ELF-1 (cell line): Measurements from ENCODE around the gene ACSM6.
A peak's percentile ranks its signal among the peaks of the same experiment; 100 is the strongest.
"Not testable (repeated sequence)": the region's sequence is repeated elsewhere in the genome, so short reads cannot be mapped to it uniquely, and the experiment has no call there.

Experiments
- DNase-seq: peaks from one replicate; pipeline ENCODE4 v3.0.0-alpha.2; 2016; ENCODE audit warnings: low read depth, low spot score

Gene ACSM6

DNA sequence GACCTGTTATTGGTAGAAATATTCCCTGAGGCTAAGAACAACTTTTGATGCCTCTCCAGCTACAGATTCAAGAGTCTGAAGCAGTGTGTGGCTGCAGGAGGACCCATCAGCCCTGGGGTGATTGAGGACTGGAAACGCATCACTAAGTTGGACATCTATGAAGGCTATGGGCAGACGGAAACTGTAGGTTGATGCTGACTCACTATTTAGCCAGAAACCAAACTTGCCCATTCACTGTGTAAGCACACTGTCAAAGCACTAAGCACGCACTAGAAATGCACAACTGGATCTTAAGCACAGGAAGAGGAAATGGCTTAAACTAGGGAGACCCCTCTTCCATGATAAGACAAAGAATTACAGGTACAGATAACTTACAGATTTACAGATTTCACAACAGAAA lies 20.8 kb downstream of the ACSM6 start:
- no peak for DNase-seq

- DNase-seq, result no peak
Observed at GRCh38 chr10:95217476-95217875, 23.4 kb downstream of the ACSM6 start.

- no peak for DNase-seq
Observed at GRCh38 chr10:95220539-95220938, 26.5 kb downstream of the ACSM6 start.

DNA sequence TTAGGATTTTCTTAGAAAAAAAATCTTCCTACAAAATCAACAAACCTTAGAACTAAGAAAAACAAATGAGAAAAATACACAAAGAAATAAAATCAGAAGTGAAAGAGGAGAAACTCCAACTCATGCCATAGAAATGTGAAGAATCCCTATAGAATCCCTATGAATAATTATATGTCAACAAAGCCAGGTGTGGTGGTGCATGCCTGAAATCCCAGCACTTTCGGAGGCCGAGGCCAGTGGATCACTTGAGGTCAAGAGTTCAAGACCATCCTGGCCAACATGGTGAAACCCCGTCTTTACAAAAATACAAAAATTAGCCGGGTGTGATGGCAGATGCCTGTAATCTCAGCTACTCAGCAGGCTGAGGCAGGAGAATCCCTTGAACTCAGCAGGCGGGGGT lies 27.1 kb downstream of the ACSM6 start:
- DNase-seq, result no peak

GRCh38 chr10:95225136-95225535 lies 31.1 kb downstream of the ACSM6 start:
- DNase-seq, result no peak

DNA sequence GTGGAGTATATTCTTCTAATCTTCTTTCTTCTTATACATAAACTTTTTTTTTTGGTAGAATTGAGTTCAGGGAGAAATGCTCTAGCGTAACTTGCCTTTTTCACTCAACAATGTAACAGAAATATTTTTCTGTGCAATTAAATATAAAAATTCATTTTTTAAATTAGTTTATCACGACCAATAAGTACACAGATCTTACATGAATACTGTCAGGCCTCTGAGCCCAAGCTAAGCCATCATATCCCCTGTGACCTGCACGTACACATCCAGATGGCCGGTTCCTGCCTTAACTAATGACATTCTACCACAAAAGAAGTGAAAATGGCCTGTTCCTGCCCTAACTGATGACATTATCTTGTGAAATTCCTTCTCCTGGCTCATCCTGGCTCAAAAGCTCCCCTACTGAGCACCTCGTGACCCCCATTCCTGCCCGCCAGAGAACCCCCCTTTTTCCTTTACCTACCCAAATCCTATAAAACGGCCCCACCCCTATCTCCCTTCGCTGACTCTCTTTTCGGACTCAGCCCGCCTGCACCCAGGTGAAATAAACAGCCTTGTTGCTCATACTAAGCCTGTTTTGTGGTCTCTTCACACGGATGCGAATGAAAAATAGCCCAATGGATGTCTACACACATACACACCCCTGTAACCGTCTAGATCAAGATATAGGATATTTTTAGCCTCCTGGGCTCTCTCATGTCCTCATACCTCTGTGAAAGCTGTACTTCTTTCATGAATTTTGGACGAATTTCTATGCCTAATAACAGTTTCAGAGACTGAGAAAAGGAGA lies 35.1 kb downstream of the ACSM6 start:
- DNase-seq, result not testable (repeated sequence)

DNA sequence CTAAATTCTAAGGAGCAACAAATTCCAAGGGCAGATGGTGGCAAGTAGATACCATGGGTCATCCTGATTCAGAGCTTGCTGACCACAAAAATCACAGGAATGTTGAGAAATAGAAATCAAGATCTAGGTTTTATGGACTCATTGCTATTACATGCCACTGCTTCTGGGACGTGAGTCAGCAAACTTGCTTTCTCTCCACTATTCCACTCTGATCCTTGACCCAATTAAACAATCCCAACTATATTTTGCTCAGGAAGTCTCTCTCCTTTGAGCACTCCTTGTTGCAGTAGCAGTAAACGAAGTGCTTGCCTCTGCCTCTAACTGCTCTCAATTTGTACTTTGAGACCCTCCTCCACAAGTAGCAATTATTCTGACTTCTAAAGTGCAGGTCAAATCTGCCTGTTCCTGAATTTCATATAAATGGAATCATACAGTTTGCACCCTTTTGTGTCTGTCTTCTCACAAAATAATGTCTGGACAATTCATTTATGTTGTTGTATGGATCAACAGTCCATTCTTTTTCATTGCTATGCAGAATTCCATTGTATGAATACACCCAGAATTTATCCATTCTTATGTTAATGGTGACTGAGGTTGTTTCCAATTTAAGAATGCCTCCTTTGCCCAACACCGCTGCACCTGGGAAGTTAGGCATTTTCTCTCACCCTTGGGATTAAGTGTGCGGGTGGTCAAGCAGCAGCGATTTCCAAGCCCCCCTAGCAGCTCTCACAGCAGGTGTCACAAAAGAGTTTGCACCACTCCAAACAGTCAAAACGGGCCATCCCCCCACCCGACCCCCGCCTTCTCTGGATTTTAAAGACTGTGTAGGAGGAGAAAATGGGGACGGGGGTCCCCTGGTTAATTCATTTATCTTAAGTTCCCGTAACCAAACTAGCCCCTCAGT lies 35.9 kb downstream of the ACSM6 start:
- DNase-seq, result peak; percentile 60

DNA sequence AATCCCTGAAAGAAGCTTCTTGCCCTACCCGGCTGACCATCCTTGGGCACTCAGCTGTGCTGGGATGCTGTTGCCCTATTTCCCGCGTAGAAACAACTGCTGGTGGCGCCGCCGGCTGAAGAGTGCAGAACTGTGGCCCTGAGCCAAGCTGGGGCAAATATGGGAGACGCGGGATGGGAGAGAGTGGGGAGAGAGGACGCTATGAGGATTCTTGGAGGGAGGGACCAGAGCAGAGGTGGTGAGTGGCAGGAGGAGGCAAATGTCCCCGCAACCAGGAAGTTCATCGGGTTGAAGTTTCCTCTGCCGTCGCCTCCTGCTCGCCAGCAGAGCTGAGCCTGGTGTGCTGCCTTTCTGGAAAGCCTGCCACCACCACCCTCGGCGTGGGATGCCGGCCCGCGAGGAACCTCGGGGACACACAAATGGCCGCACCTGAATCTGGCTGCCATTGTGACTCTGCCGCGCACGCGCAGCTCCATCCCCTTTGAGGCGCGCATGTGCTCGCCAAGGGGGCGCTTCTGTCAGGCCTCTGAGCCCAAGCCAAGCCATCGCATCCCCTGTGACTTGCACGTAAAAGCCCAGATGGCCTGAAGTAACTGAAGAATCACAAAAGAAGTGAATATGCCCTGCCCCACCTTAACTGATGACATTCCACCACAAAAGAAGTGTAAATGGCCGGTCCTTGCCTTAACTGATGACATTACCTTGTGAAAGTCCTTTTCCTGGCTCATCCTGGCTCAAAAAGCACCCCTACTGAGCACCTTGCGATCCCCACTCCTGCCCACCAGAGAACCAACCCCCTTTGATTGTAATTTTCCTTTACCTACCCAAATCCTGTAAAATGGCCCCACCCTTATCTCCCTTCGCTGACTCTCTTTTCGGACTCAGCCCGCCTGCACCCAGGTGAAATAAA lies 36.9 kb downstream of the ACSM6 start:
- DNase-seq, result peak; percentile 92

GRCh38 chr10:95233377-95234034 lies 39.5 kb downstream of the ACSM6 start:
- DNase-seq, result no peak

DNA sequence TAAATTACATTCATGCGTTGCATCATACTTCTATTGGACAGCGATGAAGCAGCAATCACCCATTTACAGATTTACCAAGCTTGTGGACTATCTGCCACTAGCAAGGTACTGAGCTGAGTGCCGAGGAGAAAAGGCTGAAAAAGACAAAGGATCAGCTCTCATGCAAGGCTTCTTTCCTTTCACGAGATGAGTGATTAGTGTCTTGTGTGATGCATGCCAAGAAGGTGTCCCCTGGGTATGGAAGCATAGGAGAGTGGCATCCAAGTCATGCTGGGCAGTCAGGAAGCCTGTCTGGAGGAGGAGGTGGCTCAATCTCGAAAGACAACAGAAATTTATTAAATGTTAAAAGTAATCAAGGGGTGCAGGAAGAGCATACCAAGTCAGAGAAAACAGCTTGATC lies 40.9 kb downstream of the ACSM6 start:
- DNase-seq, result no peak

DNA sequence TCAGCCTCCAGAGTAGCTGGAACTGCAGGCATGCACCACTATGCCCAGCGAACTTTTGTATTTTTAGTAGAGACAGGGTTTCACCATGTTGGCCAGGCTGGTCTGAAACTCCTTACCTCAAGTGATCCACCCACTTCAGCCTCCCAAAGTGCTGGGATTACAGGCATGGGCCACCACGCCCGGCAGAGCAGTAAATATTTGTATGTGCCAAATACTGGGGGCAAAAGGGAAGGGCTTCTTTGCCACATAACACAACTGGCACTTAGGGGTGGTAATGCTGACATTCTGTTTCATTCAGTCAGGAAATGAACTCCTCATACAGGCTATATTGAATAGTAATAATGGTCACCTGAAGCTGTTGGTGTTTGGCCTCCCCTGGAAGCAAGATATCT lies 41.6 kb downstream of the ACSM6 start:
- DNase-seq, result no peak

DNA sequence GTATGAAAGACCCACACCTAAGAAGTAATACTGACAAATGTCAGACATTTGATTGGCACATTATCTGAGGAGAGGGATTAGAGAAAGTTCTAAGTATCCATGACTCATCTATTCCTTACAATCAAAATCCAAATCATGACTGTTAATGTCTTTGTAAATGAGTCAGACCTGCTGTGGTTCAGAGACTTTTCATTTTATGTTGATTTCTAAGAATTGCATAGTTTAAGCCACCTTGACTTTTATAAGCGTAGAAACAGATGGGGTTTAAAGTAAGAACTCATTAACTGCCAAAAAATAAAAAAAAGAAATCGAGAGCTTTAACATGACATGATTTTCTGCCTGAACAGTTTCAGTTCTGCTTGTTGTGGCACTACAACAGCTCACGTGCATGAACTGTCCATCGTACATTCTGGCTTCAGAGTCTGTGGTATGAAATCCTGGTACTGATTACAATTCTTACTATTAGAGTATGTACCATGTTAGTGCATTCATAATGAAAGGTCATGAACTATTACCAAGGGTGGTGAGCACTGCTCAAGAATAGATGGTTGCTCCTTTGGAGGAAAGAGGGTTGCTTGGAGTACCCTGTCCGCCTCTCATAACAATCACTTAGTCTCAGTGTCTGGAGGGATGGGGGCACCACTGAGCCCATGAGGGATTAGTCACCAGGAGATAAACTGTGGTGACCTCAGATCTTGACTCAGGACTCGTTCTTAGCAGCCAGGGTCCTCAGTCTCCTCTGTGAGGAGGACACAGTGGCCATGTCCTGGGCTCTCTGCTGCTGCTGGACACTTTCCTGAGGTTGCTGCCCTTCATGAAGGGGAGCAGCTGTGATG lies 42.2 kb downstream of the ACSM6 start:
- no peak for DNase-seq

- no peak for DNase-seq
Observed at GRCh38 chr10:95237376-95238170, 43.5 kb downstream of the ACSM6 start.

GRCh38 chr10:95240096-95240495 lies 46.1 kb downstream of the ACSM6 start:
- DNase-seq, result not testable (repeated sequence)

GRCh38 chr10:95240811-95241210 lies 46.8 kb downstream of the ACSM6 start:
- no peak for DNase-seq

- no peak for DNase-seq
Observed at GRCh38 chr10:95241533-95241932, 47.5 kb downstream of the ACSM6 start.

- DNase-seq, result peak; percentile 67
Observed at GRCh38 chr10:95242581-95243317, 48.7 kb downstream of the ACSM6 start.

DNA sequence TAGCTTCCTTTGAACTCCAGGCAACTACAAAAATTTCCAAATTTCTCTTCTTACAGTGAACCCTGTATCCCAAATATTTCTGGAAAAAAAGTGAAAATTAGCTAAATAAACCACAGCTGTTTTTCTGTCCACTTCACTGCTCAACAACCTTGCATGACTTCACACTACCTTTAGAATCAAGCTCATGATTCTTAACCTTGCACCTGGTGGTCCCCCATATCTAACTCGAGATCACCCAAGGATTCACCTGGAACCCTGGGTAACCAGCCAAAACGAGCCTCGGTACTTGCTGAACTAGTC lies 49.2 kb downstream of the ACSM6 start:
- no peak for DNase-seq

DNA sequence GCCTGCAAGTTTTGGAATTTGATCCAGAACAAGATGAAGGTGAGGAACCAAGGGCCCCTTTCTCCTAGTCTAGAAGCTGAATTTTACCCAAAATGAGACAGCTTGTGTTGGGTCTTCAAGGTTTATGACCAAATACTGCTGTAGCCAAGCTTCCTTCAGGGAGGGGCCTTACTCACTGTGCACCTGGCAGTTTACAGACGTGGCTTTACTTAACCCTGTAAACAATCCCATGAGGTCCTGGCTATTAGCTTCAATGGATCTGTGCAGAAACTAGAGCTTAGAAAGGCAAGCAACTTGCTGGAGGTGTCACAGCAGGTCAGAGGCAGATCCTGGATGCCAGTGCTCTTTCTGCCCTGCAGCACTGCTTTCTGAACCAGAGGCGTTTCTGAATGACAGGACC lies 50.1 kb downstream of the ACSM6 start:
- DNase-seq, result peak; percentile 61
